HL-60/S4 (cell line): ENCODE measurements around the gene KLHDC9.
"Not testable (repeated sequence)": the region's sequence is repeated elsewhere in the genome, so short reads cannot be mapped to it uniquely, and the experiment has no call there.

ENCODE experiments used
- in situ Hi-C: fragments of 300-500 bp; cut with MboI; formaldehyde crosslinking; loops from 2 replicates; pipeline ENCODE4 v1.14.3; 2022; ENCODE audit warnings: low sequenced_read_pairs

KLHDC9 gene

GRCh38 chr1:161098210-161099068 lies at the start of gene KLHDC9:
Gene KLHDC9 (plus strand): TSS chr1:161098361. CDS start chr1:161098536, 175 bp downstream.
- in situ Hi-C loops = no loop called here

DNA sequence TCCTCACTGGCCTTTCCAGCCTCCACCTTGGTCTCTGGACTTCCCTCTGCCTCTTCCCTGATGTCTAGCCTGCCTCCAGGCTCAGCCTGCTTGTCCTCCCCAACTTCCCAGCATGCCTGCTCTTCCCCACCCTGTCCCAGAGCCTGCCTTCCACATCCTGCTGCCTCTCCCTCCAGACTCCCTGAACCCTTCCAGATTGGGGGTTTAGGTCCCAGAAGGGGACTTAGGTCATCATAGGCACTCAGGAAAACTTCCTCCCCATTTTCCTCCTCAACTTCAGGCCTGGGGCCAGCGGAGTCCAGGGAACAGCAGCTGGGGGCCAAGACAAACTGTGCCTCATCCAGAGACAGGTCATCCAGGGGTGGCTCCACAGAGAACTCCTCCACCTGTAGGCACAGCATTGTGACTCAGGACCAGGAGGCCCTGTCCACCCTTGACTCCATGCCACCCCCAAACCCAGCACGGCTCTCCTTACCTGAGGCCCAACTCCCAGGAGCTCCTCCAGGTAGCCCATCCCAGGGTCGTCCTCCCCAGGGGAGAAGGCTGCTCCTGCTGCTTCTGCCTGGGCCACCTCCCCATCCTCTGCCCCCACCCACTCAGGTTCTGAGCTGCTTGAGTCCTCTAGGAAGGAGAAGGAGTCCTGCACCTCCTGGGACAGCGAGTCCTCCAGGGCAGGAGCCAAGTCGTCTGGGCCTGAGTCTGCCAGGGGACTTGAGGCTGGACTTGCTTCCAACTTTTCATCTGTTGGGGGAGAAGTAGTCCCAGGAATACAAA lies 49.0 kb upstream of the KLHDC9 start:
- in situ Hi-C loops = no loop called here

DNA sequence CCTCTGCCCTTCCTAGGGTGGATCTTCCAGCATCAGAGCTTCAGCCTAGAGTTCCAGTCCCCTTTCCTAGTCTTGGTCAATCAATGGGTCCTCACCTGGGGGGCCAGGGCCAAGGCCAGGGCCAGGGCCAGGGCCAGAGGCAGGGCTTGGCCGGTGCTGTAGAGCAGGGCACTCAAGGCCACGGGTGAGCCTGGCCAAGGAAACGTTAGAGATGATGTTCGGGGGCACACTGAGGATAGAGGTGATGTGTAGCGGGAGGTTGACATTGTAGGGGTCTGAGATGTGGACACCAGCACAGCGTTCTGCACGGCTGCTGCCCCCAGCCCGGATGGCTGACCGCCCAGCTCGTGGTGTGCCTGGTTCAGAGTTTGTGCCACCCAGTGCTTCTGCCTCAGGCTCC lies 46.9 kb upstream of the KLHDC9 start:
- in situ Hi-C loops = no loop called here

- in situ Hi-C loops = no loop called here
These were observed 45.3 kb upstream of the KLHDC9 start for GRCh38 chr1:161052899-161053298.

- in situ Hi-C loops = no loop called here
These were observed 43.9 kb upstream of the KLHDC9 start for GRCh38 chr1:161054232-161054631.

DNA sequence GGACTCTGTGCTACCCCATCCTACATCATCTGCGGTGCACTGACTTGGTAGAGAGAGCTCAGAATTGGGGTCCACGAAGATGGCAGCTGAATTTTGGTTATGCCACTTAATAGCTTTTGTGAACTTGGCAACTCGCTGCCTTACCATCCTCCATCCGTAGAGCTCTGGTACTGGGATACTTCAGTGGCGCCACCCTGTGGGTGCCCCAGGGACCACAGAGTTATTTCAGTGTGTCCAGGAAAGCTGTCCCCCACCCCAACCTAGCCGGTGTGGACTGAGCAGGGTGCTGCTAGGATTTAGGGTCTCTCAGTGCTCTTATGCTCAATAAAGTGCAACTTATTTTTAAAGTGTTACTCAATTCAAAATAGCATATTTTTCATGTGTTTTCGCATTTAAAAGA lies 43.4 kb upstream of the KLHDC9 start:
- in situ Hi-C loops = no loop called here

GRCh38 chr1:161059293-161059692 lies 38.9 kb upstream of the KLHDC9 start:
- in situ Hi-C loops = no loop called here

GRCh38 chr1:161061419-161061818 lies 36.7 kb upstream of the KLHDC9 start:
- in situ Hi-C loops = no loop called here

- in situ Hi-C loops = not testable (repeated sequence)
These were observed 34.2 kb upstream of the KLHDC9 start for GRCh38 chr1:161063936-161064335.

DNA sequence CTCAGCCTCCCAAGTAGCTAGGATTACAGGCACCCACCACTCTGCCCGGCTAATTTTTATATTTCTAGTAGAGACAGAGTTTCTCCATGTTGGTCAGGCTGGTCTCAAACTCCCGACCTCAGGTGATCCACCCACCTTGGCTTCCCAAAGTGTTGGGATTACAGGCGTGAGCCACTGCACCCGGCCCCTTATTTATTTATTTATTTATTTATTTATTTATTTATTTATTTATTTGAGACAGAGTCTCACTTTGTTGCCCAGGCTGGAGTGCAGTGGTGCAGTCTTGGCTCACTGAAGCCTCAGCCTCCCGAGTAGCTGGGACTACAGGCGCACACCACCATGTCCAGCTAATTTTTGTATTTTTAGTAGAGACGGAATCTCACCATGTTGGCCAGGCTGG lies 32.5 kb upstream of the KLHDC9 start:
- in situ Hi-C loops = not testable (repeated sequence)

DNA sequence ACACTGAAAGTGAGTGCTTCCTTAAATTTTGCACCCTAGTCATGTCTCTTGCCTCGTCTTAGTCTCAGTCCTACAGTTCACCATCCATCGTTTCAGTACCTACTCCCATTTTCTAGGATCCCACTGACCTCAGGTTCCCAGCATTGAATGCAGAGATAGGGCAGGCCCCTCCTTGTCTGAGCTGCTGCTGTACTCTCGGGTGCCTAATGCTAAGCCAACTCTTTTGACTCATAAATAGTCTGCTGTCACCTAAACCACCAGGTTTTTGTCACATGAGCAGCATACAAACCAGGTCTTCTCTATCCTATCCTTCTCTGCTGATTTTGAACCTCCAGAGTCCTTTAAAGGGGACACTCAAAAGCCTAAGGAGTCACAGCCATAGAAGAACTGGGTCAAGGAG lies 31.5 kb upstream of the KLHDC9 start:
- in situ Hi-C loops = no loop called here

DNA sequence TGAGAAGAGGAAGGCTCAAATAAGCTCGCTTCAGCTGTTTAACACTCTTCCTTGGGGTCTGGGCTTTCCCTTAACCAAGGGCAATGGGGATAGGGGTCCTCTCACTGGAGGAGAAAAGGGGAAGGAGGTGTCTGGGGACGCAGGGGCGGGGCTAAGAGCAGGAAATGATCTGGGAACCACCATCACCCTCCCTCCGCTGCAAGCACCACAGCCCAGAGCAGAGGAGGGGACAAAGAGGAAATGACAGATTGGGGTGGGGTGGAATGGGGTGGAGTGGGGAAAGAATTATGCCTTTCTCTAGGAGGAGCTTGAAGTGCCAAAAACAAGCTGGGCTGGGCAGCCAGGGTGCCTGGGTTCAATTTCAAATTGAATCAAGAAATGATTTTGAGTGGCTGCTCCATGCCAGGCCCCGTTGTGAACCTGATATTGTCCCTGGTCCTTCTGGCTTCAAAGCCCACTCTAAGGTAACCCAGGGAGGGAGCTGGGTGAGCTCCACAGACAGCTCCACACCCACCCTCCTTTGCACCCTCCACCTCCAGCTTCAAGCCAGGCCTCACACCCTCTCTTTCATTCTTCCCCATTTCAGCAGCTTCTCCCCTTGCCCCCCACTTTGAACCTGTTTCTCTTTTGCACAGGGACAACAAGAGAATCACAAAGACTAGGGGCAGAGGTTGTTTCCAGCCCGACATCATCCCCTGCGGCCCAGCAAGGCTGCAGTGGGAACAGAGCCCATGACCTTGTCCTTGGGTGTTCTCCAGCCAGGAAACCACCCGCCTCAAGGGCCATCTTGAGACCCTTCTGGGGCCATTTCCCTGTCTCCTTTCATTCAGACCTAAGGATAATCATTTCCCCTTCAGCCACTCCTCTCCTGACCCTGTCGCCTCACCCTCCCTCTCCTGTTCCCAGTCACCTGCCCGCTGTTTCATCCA lies 29.6 kb upstream of the KLHDC9 start:
- in situ Hi-C loops = no loop called here

- in situ Hi-C loops = no loop called here
These were observed 28.9 kb upstream of the KLHDC9 start for GRCh38 chr1:161069241-161069640.

- in situ Hi-C loops = no loop called here
These were observed 28.4 kb upstream of the KLHDC9 start, which contains the start of gene ARHGAP30 for GRCh38 chr1:161069731-161070270. Gene ARHGAP30 (minus strand): TSS chr1:161069891. CDS start chr1:161069624, 267 bp downstream.

GRCh38 chr1:161070761-161071160 lies 27.4 kb upstream of the KLHDC9 start:
- in situ Hi-C loops = no loop called here

- in situ Hi-C loops = no loop called here
These were observed 26.2 kb upstream of the KLHDC9 start for GRCh38 chr1:161071886-161072371.

GRCh38 chr1:161072751-161073449 lies 25.3 kb upstream of the KLHDC9 start:
- in situ Hi-C loops = no loop called here

- in situ Hi-C loops = no loop called here
These were observed 24.6 kb upstream of the KLHDC9 start for GRCh38 chr1:161073474-161074121.

- in situ Hi-C loops = no loop called here
These were observed 23.3 kb upstream of the KLHDC9 start for GRCh38 chr1:161074676-161075368.
